HG03097 (cell line): ENCODE results near the gene CFAP58.

Experiments
- ATAC-seq: cut with Tn5 transposase; IDR thresholded peaks from one replicate; pipeline ENCODE4 v1.9.1; 2021; ENCODE audit not compliant: unreplicated experiment, low FRiP score

Gene CFAP58

DNA sequence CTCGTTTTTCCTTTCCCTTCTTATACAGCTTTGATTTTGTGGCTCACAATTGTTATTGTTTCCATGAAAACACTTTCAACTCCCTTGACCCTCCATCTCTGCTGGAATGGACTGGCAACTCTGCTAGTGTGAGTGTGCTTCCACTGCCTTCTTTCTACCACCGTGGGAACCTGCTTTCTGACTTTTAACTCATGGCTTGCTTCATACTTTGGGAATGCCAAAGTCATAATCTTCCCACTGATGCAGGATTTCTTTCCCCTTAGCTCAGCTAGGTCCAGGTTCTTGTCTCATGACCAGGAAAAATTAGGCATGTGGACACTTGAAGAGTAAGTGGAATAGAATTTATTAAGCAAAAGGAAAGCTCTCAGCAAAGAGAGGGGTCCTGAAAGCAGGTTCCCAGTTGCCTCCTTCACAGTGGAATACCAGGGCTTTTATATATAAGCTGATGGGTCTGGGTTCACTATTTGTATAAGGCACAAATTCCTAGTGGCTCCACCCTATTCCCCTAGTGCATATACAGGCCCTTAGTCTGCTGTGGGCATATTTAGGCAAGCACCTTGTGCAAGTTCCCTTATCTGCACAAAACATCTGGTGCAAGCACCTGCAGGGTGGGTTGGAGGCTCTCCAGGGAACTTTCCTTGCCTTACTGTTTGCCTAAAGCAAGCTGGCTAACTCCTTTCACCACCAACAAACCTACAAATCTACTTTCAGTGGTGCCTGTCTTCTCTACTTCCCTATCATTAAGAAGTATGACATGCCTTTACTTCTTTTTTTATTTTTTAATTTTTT, 119.5 kb downstream of the CFAP58 start:
- no peak for ATAC-seq

DNA sequence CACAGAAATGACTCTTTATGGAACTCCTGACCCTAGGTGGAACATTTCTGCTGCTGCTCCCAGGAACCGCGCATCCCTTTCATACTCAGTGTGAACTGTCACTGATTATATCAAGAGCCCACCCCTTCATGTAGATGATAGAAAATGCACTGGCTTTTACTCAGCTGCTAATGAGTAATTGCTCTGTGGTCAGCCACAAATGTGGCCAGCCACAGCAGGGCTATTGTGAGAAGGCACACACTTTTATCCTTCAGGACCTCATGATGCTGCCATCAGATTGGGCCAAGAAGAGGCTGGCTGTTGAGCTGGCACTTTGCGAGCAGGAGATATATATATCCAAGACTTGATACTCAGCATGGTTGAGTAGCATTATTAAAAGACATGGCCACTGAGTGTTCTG, 124.7 kb downstream of the CFAP58 start:
- no peak for ATAC-seq

DNA sequence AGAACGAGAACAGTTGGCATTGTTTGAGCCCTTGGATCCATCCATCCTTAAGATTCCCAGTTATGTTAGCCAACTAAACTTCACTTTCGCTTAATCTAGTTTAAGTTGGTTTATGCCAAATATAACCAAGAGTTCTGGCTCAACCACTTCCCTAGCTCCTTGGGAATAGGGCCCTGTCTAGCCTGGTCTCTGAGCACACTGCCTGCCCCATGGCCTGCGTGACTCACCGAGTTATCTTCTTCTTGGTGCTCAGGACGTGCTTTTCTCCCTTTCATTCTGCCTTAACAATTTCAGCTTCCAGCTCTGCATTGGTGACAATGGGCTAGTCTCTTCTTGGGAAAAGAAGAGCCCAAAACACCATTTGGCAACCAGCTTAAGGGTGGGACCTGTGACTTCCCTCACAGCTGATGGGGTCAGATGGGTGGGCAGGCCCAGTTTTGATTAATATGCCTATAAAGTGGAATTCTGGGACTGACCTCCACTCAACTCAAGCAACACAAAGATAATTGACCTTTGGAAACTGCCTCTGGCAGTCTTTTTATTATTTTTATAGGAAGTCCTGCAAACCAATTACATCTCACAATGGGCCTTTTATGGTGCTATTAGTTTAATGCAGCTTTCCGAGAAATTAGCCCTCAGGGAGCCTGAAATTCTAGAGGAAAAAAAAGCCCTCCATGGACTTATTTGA, 126.4 kb downstream of the CFAP58 start:
- no peak for ATAC-seq

DNA sequence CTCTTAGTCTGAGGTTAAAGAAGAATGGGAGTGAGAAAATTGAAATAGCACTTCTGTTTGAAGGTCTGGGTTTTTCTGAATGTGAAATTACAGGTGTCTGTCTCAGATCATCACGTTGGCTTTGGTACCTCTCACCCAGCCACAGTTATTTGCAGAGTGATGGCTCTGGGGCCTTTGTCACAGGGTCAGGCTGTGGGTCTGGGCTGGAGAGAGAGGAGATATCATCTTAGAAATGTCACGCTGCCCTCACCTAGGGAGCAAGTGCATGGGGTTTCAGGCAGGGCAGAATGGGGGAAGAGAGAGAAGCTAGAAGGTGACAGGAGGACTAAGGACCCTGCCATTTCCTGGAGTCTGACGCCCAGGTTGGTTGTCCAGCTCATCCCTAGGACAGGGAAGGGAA, 127.2 kb downstream of the CFAP58 start:
- no peak for ATAC-seq

DNA sequence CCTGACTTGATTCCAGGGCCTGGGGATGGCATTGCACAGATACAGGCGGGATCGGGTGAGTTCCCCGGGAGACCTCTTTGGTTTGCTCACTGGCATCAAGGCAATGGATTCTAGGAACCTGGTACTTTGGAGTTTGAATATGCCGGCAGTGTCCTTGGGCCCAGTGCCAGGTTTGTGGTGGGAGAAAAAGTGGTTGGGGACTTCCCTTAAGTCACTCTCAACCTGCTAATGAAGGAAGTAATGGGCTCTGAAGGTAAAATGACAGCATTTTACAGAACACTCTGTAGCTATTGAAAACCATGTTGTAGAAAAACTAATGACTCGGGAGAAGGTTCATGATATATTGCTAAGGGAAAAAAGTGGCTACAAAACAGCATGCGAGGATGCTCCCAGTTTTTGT, 129.9 kb downstream of the CFAP58 start:
- ATAC-seq: no peak

DNA sequence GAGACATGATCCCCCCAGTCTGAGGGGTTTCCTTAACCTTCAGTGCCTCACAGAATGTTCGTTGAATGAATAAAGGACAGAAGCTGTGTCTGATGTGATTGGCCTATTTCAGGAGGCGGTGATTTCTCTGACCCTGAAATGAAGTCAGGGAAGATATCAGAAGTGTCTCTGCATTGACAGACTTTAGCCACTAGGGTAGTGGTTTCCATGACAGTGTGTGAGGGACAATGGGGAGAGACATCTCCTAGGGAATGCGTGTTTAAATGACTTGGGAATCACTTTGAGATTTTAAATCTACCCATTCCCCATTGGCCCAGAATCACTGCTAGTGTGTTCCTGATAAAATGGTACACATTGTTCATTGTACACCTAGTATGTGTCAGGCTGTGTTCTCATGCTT, 132.0 kb downstream of the CFAP58 start:
- ATAC-seq: no peak

DNA sequence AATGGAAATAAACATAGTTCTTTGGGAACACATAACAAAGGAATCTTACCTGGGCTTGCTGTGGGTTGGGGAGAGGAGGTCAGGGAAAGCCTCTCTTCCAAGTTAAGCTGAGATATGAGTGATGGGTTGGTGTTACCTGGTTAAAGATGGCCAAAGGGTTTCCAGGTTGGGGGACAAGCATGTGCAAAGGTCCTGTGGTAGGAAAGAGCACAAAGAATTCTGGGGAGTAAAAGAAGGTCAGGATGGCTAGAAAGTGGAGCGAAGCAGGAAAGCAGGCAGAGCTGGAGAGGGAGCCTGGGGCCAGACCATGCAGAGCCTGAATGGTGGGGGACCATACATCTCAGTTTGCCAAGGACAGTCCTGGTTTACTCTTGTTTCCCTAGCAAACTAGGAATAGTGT, 133.2 kb downstream of the CFAP58 start:
- ATAC-seq: no peak

DNA sequence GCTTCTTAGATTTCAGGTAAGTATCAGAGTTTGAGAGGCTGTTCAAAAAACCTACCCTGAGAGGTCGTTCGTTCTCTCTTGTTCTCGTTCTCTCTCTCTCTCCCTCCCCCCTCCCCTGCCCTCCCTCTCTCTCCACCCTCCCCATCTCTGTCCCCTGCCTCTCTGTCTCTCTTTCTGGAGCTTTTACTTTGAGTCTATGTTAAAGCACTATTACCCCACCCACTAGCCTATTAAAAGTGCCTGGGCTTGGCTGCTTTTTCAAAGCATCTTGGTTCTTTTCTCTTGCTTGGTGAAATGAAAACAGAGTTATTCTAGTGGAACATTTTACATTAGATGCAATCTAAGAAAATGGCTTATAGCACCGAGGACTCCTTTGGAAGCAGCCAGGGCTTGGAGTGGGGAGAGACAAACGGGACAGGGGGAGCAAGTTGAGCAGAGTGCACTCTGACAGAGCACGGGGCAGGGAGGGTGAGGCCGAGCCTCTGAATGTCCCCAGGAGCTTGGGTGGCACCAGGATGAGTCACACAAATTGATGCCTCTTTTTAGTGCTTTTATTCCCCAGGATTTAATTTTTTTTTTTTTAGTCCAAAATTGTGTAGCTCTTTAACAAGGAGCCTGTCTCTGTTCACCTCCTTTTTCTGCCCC, 134.3 kb downstream of the CFAP58 start:
- ATAC-seq: no peak

DNA sequence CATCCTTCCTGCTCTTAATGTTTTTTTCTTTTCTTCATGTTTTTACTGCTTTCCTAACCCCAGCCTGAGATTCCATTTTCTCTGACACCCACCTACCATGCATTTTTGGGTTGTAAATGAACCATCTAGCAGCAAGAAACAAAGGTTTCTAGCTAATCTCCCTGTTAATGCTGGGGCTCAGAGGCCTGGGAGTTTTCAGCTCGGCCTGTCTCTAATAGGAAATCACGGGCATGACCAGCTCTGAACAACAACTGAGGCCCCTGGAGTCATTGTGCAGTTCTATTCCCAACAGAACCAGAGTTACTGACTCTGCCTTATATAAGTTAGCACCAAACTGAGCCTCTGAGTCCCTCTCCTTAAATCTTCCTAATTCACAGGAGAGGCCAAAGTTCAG, 134.8 kb downstream of the CFAP58 start:
- no peak for ATAC-seq

DNA sequence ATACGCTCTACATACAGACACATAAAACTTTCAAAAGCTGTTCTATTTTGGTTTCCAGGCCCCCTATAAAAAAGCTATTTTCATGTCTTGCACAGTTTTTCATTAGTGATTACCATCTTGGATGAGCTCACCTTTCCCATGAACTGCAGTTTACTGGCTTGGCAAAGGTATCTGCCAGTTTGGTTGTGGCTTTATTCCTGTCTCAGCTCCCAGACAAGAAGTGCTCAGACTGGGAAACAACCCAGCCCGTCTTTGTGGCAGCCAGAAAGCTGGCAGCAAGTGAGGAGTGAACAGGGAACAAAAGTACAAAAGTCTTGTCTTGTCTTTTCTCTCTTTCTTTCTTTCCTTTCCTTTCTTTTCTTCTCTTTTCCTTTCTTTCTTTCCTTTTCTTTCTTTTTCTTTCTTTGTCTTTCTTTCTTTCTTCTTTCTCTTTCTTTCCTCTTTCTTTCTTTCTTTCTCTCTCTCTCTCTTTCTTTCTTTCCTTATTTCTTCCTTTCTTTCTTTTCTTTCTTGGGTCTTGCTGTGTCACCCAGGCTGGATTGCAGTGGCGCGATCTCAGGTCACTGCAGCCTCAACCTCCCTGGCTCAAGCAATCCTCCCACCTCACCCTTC, 138.8 kb downstream of the CFAP58 start:
- ATAC-seq: no peak

DNA sequence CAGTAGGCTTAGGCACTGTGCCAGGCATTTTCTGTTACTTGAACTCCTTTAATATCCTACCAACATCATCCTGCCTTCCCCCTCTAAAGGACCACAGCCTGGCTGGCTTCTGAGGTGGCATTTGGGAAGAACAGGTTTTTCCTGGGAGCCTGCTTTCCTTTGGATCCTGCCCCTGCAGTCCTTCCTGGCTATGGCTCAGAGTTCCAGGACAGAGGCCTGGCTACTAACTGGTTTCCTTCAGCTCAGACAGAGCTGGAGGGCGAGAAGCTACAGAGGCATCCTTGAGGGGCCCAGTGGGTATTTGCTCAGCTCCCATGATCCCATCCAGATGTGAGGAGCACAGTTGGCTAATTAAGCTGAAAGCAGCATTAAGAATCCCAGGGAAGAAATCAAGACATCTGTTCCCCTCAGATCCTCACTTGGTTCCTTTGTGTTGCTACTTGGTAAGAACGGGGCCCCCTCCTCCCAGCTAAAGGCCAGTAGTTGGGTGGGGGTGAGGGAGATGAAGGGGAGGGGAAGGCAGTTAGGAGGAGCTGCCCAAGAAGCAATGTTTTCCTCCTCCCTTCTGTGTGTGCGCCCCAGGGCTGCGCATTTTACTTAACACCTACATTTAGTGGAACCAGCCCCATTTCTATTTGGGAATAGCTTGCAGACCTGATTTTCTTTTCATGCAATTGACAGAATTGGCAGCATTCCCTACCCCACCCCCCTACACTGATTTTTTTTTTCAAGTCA, 144.9 kb downstream of the CFAP58 start:
- ATAC-seq: no peak

DNA sequence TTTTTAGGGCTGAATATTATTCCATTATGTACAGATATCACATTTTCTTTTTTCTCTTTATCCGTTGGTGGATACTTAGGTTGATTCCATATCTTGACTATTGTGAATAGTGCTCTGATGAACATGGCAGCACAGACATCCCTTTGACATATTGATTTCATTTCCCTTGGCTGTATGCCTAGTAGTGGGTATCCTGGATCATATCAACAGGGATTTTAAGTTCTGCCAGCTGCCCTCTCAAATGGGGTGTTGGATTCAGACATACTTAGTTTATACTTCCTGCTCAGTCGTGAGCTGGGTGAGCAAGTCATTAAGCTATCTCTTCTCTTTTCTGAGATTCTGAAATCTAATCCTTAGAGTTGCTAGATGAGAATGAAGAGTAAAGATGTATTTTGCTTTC, 147.8 kb downstream of the CFAP58 start:
- no peak for ATAC-seq

DNA sequence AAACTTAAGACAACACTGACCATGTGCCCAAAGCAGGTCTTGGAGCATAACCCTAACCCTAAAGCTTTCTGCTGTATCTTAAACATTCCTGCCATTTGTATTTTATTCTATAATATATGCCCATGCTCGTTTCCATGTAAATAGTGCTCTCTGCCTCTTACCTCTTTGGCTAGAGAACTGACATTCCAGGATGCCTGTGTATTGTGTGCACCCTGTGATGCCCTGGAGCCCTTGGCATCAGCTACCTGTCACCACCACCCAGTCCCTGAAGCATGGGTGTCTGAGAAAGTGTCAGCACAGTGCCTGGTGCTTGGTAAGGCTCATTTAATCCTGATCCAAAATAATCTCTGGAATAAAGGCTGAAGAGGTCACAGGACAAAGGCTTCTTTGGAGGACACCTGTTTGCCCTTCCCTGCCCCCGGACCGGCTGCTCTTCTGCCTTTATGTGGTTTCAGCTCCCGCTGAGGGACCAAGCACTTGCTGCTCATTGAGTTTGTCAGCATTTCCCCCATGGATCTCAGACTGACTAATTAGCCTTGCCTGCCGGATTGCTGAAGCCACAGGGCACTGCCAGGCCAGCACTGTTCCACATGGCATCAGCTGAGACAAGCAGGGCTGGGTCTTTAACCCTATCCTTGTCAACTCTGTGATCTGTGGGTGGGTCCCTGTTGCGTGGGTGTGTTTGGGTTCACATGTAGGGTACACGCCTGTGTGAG, 148.4 kb downstream of the CFAP58 start:
- no peak for ATAC-seq

DNA sequence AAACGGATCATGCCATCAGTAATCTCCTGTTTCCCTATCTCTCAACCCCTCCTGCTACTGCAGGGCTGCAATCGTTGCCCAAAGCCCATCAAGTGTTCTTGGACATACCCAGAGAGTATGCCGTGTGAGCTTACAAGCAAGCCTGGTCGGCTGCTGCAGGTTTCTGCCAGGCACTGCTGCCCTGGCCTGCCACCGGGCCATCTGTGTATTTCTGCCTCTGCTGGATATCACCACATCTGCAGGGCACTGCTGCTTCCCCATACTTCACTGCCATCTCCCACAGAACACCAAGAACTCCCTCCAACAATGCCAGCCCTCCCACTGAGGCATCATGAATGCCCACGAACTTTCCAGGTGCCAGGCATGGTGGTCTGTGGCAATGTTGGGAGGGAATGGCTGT, 149.3 kb downstream of the CFAP58 start:
- no peak for ATAC-seq
